Heart right ventricle (tissue), 16 donors: ENCODE results near the gene ZNF277. TPM values are rescaled to one million over a fixed set of nuclear protein-coding genes. Genes with fewer than 3 reads are reported as not detected.

Source experiments
- ATAC-seq, 8 donors: fragments of 200-7000 bp; cut with Tn5 transposase; one replicate each; pipeline ENCODE4 v1.9.1; 2020; ENCODE audit warnings: mild to moderate bottlenecking in 8 of 8, moderate library complexity in 8 of 8, moderate number of reproducible peaks in 1 of 8
- DNase-seq, 2 donors: peaks; one replicate each; pipeline ENCODE4 v3.0.0-alpha.2; 2020
- H3K27ac ChIP-seq, 10 donors: fragments of 200-600 bp; sonication (generic) in 2 of 10; one replicate each; pipeline versions ENCODE4 v1.5.0 to v1.8.0; 2020 to 2022; ENCODE audit warnings: mild to moderate bottlenecking in 3 of 10
- H3K27me3 ChIP-seq, 7 donors: fragments of 200-600 bp; one replicate each; pipeline ENCODE4 v1.8.0; 2021 to 2022; ENCODE audit warnings: mild to moderate bottlenecking in 2 of 7
- H3K36me3 ChIP-seq, 9 donors: fragments of 200-600 bp; sonication (generic) in 1 of 9; one replicate each; pipeline versions ENCODE4 v1.5.0 to v1.8.0; 2020 to 2022; ENCODE audit warnings: mild to moderate bottlenecking in 2 of 9
- H3K4me1 ChIP-seq, 9 donors: fragments of 200-600 bp; sonication (generic) in 1 of 9; one replicate each; pipeline versions ENCODE4 v1.5.0 to v1.8.0; 2020 to 2022; ENCODE audit warnings: mild to moderate bottlenecking in 4 of 9
- H3K4me3 ChIP-seq, 10 donors: fragments of 200-600 bp; sonication (generic) in 2 of 10; one replicate each; pipeline versions ENCODE4 v1.5.0 to v1.8.0; 2020 to 2022; ENCODE audit warnings: mild to moderate bottlenecking in 7 of 10, moderate library complexity in 2 of 10
- H3K9me3 ChIP-seq, 11 donors: fragments of 200-600 bp in 10 of 11; sonication (generic) in 2 of 11; one replicate each; pipeline versions ENCODE4 v1.5.0 to v1.8.0; 2013 to 2022; ENCODE audit warnings: mild to moderate bottlenecking in 2 of 11, control low read depth in 1 of 11, moderate library complexity in 1 of 11
- CTCF ChIP-seq, 9 donors: fragments of 200-600 bp; sonication (generic) in 2 of 9; IDR thresholded peaks; one replicate each; pipeline versions ENCODE4 v1.5.0 to v1.8.0; 2021 to 2022; ENCODE audit warnings: antibody characterized with exemption in 9 of 9, mild to moderate bottlenecking in 5 of 9, moderate library complexity in 1 of 9
- WGBS, 2 donors: extraction: QIAGEN DNeasy Blood & Tissue Kit; methylation state at CpG; one replicate each; pipeline ENCODE4 v1.1.7; 2013; ENCODE audit warnings: inconsistent platforms in 1 of 2; 5-methylcytosine and 5-hydroxymethylcytosine counted together
- intact Hi-C, 10 donors: fragments of 100-400 bp; cut with DNase I; formaldehyde crosslinking; loops; one replicate each; pipeline versions ENCODE4 v1.11.1 to v1.14.2; 2022
- polyA plus RNA-seq, 2 donors: library from polyadenylated mRNA; stranded (reverse); fragments of 200-250 nt; gene quantifications; one replicate each; pipeline ENCODE4 v1.2.3, GENCODE V29; 2013
- total RNA-seq, 10 donors: library from RNA; stranded (reverse); fragmentation: NEBNext Ultra II Directional in 3 of 10; extraction: Animal tissue kit (Norgen Biotek cat#: 25700) in 3 of 10; gene quantifications; one replicate each; pipeline versions ENCODE4 v1.2.1 to v1.2.4, GENCODE V29; 2021 to 2023
- donor health status: Arrhythmogenic right ventricular cardiomyopathy.
- donor health status: ischemic (EF 13 %, LVEDD 7.1; RV severe dilation, severe dysfunction).
- donor health status: healthy with polysubstance abuse.
- donor health status: DM: no; HTN: yes; CAD: no.
- donor health status: DM: no; HTN: no; CAD: no.
- donor health status: ischemic (EF 25% LVEDD 6.9; RV normal size, moderate dysfunction).
- donor health status: ischemic (EF 25% LVEDD 5.7; RV mildly dilated, moderate dysfunction).
- donor health status: healthy.
- donor health status: DM: yes; HTN: yes; CAD: no.
- donor health status: Ischemic cardiomyopathy.
- donor health status: ischemic (EF 35%, LVEDD 5.7; RV mildly dilated, moderate dysfunction).
- donor health status: nonischemic (EF 11% LVEDD 7.7; RV severe dilation, severe dysfunction).
- donor health status: DM: yes; HTN: yes; CAD: no.
- donor health status: PGD.
- donor health status: ischemic (EF 29% LVEDD 5.4; RV normal size, mild dysfunction).
- donor health status: nonischemic (EF 23%, LVEDD 6.1; RV moderate dilation, normal function).

ZNF277 gene
- total and polyA plus RNA-seq, 12 donors = 7.7 to 25.7 (median 17.4) TPM

GRCh38 chr7:112172870-112173567 lies 33.5 kb upstream of the ZNF277 start:
- WGBS, 2 donors = 50 to 51% methylated on average over 8 of the region's 8 CpGs
- no peak overlapping the region for H3K4me3 ChIP-seq
- peaks cover 0 to 43% (median 18%) of the 10 kb centered on the region in 9 donors for H3K4me1 ChIP-seq
- no peak for TF ChIP-seq CTCF (IDR thresholded peaks at IDR 0.05)
- H3K36me3 ChIP-seq = no peaks in the 10 kb centered on the region
- peak overlapping the region in 8 of 10 donors; percentile 8 to 67 (median 44) for H3K27ac ChIP-seq
- DNase-seq = no peak
- ATAC-seq = peak; percentile 38 to 83 (median 72)
- intact Hi-C loops = no loop called here
- H3K27me3 ChIP-seq = no peaks in the 10 kb centered on the region
- H3K9me3 ChIP-seq = no peaks in the 10 kb centered on the region

- DNase-seq (no peak), ATAC-seq (peak in 2 of 8 donors; percentile 17 to 22)
- no peak overlapping the region for H3K4me3 ChIP-seq
- intact Hi-C loops = no loop called here
- no peaks in the 10 kb centered on the region for H3K36me3 ChIP-seq
- peak overlapping the region in 7 of 10 donors; percentile 8 to 67 (median 42) for H3K27ac ChIP-seq
- no peak for TF ChIP-seq CTCF (IDR thresholded peaks at IDR 0.05)
- H3K4me1 ChIP-seq = peaks cover 0 to 38% (median 18%) of the 10 kb centered on the region in 9 donors
- 60 to 73% methylated on average over 4 of the region's 4 CpGs for WGBS, 2 donors
- no peaks in the 10 kb centered on the region for H3K9me3 ChIP-seq
- no peaks in the 10 kb centered on the region for H3K27me3 ChIP-seq
These were observed 33.0 kb upstream of the ZNF277 start for GRCh38 chr7:112173568-112173905.

DNA sequence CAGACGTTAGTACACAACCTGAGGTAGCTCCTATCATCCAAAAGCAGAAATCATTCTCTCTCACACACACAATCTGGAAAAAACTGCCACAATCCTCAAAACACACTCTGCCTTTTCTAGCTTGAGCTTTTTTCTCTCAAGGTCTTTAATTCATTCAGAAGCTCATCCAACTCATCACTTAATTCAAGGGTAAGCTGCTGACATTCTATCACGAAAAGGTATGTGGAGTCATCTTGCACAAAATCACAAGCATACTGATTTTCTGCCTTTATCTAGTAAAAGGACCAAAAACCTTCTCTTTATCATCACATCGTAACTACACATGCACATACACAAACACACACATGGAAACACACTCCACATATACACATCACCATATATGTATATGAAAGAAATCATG lies 32.3 kb upstream of the ZNF277 start:
- no peak for DNase-seq
- 93 to 95% methylated on average over 3 of the region's 3 CpGs for WGBS, 2 donors
- H3K27ac ChIP-seq = peak overlapping the region in 2 of 10 donors; percentile 42 to 67

GRCh38 chr7:112176241-112176640 lies 30.3 kb upstream of the ZNF277 start:
- Histone ChIP-seq H3K27me3 (no peaks in the 10 kb centered on the region), H3K4me3 (no peak overlapping the region), H3K4me1 (peaks cover 0 to 59% (median 25%) of the 10 kb centered on the region in 9 donors), H3K9me3 (no peaks in the 10 kb centered on the region), H3K27ac (no peak overlapping the region), H3K36me3 (no peaks in the 10 kb centered on the region)
- DNase-seq (no peak), ATAC-seq (no peak)
- intact Hi-C loops = no loop called here
- TF ChIP-seq CTCF (IDR thresholded peaks at IDR 0.05) = no peak
- 84 to 89% methylated on average over 2 of the region's 2 CpGs for WGBS, 2 donors

More for the DNA sequence above, 32.3 kb upstream of the ZNF277 start:
- TF ChIP-seq CTCF (IDR thresholded peaks at IDR 0.05) = no peak
- Histone ChIP-seq H3K36me3 (no peaks in the 10 kb centered on the region), H3K27me3 (no peaks in the 10 kb centered on the region), H3K4me1 (peaks cover 0 to 41% (median 18%) of the 10 kb centered on the region in 9 donors), H3K4me3 (no peak overlapping the region), H3K9me3 (no peaks in the 10 kb centered on the region)
- ATAC-seq = no peak
- intact Hi-C loops = no loop called here
